Measurements from ENCODE around the gene EML4. TPM values are rescaled to one million over a fixed set of nuclear protein-coding genes. Genes with fewer than 3 reads are reported as not detected.

EML4 gene
- total RNA-seq, 4 donors from 2014 or later, result 33.3 to 79.6 (median 41.5) TPM

DNA sequence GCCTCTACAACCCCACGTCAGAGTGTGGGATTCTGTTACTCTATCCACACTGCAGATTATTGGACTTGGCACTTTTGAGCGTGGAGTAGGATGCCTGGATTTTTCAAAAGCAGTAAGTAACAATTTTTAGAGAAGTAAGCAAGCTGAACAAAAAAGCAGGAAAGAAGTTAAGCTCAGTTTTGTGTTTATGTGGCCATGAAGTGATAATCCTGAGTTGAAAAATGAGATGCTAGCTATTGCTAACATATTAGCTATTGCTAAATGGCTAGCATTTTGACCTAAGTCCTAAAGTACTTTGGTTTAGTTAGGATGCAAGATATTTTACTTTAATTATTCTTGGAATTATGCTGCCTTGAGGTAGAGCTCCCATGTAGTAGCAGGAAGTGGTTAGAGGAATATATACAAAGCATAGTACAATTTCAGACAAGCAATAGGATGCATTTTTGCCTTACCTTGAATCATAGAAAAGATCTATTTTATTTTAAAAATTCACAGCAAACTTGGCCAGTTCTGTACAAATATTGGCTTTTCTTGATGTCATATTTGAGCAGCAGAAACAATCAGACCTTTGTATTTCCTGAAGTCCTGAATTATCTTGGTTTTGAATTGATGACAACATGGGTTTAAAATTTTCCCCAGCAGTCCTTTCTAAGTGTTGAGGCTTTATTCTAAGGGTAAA, 117.3 kb downstream of the EML4 start:
- DNase-seq (ENCODE audit: low spot score) (no peak), ATAC-seq (ENCODE audit: low FRiP score) (no peak)
- TF ChIP-seq, protein P1, sequence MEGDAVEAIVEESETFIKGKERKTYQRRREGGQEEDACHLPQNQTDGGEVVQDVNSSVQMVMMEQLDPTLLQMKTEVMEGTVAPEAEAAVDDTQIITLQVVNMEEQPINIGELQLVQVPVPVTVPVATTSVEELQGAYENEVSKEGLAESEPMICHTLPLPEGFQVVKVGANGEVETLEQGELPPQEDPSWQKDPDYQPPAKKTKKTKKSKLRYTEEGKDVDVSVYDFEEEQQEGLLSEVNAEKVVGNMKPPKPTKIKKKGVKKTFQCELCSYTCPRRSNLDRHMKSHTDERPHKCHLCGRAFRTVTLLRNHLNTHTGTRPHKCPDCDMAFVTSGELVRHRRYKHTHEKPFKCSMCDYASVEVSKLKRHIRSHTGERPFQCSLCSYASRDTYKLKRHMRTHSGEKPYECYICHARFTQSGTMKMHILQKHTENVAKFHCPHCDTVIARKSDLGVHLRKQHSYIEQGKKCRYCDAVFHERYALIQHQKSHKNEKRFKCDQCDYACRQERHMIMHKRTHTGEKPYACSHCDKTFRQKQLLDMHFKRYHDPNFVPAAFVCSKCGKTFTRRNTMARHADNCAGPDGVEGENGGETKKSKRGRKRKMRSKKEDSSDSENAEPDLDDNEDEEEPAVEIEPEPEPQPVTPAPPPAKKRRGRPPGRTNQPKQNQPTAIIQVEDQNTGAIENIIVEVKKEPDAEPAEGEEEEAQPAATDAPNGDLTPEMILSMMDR (IDR thresholded peaks at IDR 0.05), result no peak

DNA sequence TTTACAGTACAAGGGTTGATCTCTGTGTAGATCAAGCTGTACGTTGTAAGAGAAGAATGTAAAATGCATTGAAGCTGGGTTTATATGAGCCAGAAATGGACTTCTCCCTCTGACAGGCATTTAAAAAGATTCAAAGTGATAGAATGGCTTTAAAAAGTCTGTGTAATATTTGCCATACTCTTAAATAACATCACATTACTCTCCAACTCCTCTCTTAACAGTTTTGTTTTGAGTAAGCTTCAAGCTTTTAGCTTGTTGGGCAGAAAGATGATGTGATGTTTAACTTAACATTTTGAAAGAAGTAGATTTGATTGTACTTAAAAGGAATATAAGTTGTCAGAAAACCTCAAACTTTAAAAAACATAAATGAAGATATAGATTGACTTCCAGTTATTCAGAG, 119.7 kb downstream of the EML4 start:
- ATAC-seq (ENCODE audit: low FRiP score), result no peak
- no peak for DNase-seq (ENCODE audit: low spot score)
- TF ChIP-seq, protein P1 (IDR thresholded peaks at IDR 0.05), result no peak

DNA sequence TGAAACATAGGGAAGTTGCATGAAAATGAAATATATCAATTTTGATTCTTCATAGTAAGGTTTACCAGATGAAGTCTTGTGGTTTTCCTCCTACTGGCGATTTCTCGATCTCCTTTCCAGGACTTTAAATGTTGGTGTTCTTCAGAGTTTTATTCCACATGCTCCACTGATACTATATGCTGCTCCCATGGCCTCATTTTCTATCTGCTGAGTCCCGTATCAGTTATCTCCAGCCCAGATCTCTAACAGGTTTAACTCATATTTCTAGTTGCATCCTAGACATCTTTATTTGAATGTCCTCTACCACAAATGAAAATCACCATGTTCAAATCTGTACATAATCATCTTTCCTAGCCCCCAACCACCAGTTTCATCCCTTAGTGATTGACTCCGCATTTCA, 120.1 kb downstream of the EML4 start:
- ATAC-seq (ENCODE audit: low FRiP score) (no peak), DNase-seq (ENCODE audit: low spot score) (no peak)
- TF ChIP-seq, protein P1 (IDR thresholded peaks at IDR 0.05), result no peak

DNA sequence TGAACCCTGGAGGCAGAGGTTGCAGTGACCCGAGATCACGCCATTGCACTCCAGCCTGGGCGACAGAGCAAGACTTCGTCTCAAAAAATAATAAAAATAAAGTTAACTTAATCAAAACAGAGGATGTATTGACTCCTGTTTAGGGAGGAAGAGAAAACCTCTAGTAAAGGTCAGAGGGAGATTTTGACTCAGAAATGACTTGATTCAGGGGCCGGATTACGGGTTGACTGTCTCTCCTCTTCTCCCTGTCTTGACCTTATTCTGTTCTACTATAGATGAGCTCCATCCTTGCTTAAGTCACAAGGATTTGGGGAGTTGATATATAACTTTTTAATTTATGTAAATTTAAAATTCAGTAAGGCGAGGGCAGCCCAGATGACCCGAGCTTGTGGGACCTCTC, 120.9 kb downstream of the EML4 start:
- ATAC-seq (ENCODE audit: low FRiP score) (no peak), DNase-seq (ENCODE audit: low spot score) (no peak)
- TF ChIP-seq, protein P1 (IDR thresholded peaks at IDR 0.05), result no peak

DNA sequence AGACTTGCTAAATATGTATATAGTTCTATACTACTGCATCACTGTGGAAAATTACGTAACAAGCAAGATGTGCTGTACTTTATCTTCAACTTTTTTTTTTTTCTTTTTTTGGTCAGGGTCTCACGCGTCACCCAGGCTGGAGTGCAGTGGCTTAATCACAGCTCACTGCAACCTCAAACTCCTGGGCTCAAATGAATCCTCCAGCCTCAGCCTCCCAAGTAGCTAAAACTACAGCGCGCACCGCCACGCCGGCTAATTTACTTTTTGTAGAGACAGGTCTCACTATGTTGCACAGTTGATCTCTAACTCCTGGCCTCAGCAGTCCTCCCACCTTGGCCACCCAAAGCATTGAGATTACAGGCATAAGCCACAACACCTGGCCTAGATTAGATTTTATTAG, 123.9 kb downstream of the EML4 start:
- no peak for ATAC-seq (ENCODE audit: low FRiP score)
- DNase-seq (ENCODE audit: low spot score), result no peak
- TF ChIP-seq, protein P1 (IDR thresholded peaks at IDR 0.05), result no peak

DNA sequence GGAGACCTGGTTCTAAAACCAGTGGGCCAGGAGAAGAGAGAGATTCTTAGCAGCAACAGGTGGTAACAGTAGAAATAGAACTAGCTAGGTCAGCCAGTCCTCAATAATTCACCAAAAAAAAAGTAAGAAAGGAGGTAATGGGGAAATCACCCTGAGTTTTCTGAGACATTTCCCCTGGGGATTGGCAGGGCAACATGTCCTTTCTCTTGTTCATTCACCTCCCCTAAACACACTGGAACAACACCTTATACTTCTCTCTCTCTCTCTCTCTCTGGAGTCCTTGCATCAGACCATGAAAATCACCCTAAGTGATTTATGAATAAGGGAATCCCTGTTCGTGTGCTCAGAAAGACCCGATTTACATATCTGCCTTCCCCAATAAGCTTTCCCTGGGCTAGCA, 127.1 kb downstream of the EML4 start:
- TF ChIP-seq, protein P1 (IDR thresholded peaks at IDR 0.05), result no peak
- no peak for ATAC-seq (ENCODE audit: low FRiP score)
- DNase-seq (ENCODE audit: low spot score), result no peak

DNA sequence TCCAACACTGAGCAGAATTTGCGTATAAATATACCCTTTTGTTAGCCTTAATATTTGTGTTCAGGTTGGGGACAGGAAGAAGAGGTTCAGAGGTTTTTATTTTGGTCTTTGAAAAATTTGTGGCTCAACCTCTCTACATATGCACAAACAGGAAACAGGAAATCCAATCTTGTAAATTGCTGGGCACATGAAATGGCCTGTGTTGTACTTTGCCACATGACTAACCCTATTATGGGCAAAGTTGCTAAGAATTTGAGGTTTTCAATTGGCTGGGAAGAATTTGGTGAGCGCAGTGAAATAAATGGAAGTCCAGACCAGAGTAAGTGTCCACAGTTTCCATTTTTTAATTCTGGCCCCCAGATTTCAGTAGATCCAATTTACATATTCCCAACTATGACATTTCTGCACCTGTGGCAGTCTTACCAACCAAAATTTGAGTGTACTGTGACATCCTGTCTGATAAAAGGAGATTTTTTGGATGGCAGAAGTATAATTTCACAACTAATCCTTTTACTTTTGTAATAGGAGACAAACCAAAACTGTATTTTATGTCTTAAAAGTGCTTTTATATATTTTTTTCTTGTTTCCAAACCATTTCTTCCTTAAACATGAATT, 128.3 kb downstream of the EML4 start:
- ATAC-seq (ENCODE audit: low FRiP score) (no peak), DNase-seq (ENCODE audit: low spot score) (no peak)
- TF ChIP-seq, protein P1 (IDR thresholded peaks at IDR 0.05), result no peak

Data from omental fat pad (tissue), 4 donors.